PC-3 (cell line): ENCODE results near the gene AKNA.

Source experiments
- EZH2phosphoT487 ChIP-seq: fragments of 300-600 bp; sonication (generic); IDR thresholded peaks from 2 replicates; pipeline ENCODE4 v1.6.1; 2018; ENCODE audit warnings: mild to moderate bottlenecking, antibody characterized with exemption, low read length, borderline replicate concordance
- TF ChIP-seq, protein P1 (sequence below): fragments of 300-600 bp; sonication (generic); conservative IDR thresholded peaks from 2 replicates; pipeline ENCODE4 v1.5.1; 2017; ENCODE audit warnings: antibody characterized with exemption, low read depth, mild to moderate bottlenecking, low read length

DNA sequence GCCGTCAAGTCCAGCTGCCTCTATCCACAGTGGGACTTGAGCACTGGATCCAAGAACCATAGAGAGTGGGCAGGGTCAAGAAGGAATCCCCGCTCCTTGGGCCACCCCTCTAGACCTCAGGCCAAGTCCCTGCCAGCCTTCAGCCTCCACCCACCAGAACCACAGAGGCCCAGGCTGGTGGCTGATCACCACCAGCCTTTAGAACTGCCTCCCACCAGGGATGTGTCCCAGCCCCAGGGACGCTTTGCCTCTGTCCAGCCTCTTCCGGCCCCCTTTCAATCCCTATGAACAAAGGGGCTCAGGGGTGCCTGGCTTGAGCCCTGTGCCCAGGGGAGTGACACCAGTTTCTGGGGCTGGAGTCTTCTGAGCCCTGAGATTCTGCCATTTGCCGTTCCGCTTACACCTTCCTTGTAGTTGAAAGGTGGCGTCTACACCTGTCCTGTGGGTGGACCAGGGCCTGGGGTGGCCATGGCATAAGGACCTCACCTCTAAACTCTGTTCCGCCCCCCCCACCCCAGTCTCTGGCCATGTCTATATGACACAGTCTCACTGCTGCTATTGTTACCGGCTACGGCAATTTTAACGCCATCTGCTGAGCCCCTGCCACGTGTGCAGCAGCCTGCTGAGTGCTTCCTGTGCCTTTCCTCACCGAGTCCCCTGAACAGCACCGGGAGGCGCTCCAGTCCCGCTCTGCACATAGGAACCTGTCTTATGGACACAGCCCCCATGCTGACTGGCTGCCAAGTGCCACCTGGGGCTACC, 100.6 kb downstream of the AKNA start:
- TF ChIP-seq, protein P1, sequence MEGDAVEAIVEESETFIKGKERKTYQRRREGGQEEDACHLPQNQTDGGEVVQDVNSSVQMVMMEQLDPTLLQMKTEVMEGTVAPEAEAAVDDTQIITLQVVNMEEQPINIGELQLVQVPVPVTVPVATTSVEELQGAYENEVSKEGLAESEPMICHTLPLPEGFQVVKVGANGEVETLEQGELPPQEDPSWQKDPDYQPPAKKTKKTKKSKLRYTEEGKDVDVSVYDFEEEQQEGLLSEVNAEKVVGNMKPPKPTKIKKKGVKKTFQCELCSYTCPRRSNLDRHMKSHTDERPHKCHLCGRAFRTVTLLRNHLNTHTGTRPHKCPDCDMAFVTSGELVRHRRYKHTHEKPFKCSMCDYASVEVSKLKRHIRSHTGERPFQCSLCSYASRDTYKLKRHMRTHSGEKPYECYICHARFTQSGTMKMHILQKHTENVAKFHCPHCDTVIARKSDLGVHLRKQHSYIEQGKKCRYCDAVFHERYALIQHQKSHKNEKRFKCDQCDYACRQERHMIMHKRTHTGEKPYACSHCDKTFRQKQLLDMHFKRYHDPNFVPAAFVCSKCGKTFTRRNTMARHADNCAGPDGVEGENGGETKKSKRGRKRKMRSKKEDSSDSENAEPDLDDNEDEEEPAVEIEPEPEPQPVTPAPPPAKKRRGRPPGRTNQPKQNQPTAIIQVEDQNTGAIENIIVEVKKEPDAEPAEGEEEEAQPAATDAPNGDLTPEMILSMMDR = no peak
- TF ChIP-seq EZH2phosphoT487 = no peak
